Prostate gland (tissue), 2 donors: ENCODE data around the gene BIK. TPM values are rescaled to one million over a fixed set of nuclear protein-coding genes. Genes with fewer than 3 reads are reported as not detected.

Experiments
- DNase-seq: peaks from one replicate; pipeline ENCODE4 v3.0.0-alpha.2; 2019; ENCODE audit warnings: low spot score
- H3K27ac ChIP-seq, 2 donors: fragments of 200-600 bp; sonication (generic); 2 replicates each; pipeline ENCODE4 v1.5.1; 2017 to 2019
- H3K27me3 ChIP-seq: fragments of 200-600 bp; sonication (generic); replicated peaks from 2 replicates; pipeline ENCODE4 v1.5.1; 2019; ENCODE audit not compliant: insufficient read depth
- H3K36me3 ChIP-seq, 2 donors: fragments of 200-600 bp; sonication (generic); 1 replicate in 1 of 2; 2 replicates in 1 of 2; pipeline versions ENCODE4 v1.5.1 to v1.8.1; 2017 to 2019
- H3K4me1 ChIP-seq: fragments of 200-600 bp; sonication (generic); replicated peaks from 2 replicates; pipeline ENCODE4 v1.5.1; 2019
- H3K4me3 ChIP-seq, 2 donors: fragments of 200-600 bp; sonication (generic); 2 replicates each; pipeline ENCODE4 v1.5.1; 2017 to 2019
- H3K9me3 ChIP-seq: fragments of 200-600 bp; sonication (generic); 2 replicates; pipeline ENCODE4 v1.5.1; 2017
- CTCF ChIP-seq, 4 experiments: fragments of 200-600 bp in 2 of 4; fragments of 450-650 bp in 2 of 4; sonication (generic) in 2 of 4; IDR thresholded peaks; 1 replicate in 3 of 4; 2 replicates in 1 of 4; pipeline ENCODE4 v1.5.1; 2016 to 2019; ENCODE audit warnings: antibody characterized with exemption in 4 of 4, mild to moderate bottlenecking in 2 of 4, moderate library complexity in 2 of 4
- POLR2A ChIP-seq: fragments of 450-650 bp; IDR thresholded peaks from one replicate; pipeline ENCODE4 v1.6.1; 2016; ENCODE audit warnings: antibody characterized with exemption, mild to moderate bottlenecking
- POLR2AphosphoS5 ChIP-seq: sonication (generic); formaldehyde crosslinking; IDR thresholded peaks from one replicate; pipeline ENCODE4 v1.6.1; 2017; ENCODE audit warnings: antibody characterized with exemption
- WGBS: methylation state at CpG from one replicate; pipeline ENCODE4 v1.1.5; 2018; 5-methylcytosine and 5-hydroxymethylcytosine counted together
- intact Hi-C: fragments of 100-400 bp; cut with DNase I; formaldehyde crosslinking; loops from one replicate; pipeline ENCODE4 v1.14.2; 2022
- total RNA-seq, 2 donors: library from RNA; depleted of rRNA; stranded (reverse); fragments of >200 nt; gene quantifications; one replicate each; pipeline ENCODE4 v1.1.0, GENCODE V29; 2016

The BIK gene
- total RNA-seq, 2 donors from 2014 or later: 22.1 to 68.4 TPM

DNA sequence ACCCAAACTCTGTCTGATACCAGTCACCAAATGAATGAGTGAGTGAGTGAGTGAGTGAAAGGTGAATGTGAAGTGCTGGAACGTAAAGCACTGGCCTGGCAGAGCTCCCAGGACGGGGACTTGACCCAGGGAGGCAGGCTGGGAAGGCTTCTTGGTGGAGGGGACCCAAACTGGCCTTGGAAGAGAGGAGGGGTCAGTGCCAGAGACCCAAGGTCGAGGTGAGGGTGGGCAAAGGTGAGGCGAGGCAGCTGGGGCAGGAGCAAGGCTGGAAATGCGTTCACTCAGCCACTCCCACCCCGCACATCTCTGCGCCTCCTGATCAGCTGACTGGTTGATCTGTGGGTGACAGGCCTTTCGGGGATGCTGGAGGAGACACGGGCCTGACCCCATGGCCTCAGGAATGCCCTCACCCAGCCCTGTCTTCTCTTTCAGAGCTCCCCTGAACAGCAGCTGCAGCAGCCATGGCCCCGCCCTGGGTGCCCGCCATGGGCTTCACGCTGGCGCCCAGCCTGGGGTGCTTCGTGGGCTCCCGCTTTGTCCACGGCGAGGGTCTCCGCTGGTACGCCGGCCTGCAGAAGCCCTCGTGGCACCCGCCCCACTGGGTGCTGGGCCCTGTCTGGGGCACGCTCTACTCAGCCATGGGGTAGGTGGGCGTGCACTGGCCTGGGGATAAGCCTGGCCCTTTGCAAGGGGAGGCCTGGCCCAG, 48.4 kb downstream of the BIK start:
- WGBS: 89% methylated on average over 22 of the region's 24 CpGs
- H3K27ac ChIP-seq: no peak overlapping the region
- no peaks in the 10 kb centered on the region for H3K27me3 ChIP-seq
- no peak for DNase-seq
- intact Hi-C loops: no loop called here
- no peak overlapping the region for H3K4me3 ChIP-seq
- no peaks in the 10 kb centered on the region for H3K36me3 ChIP-seq
- no peaks in the 10 kb centered on the region for H3K9me3 ChIP-seq
- no peak for TF ChIP-seq POLR2AphosphoS5
- TF ChIP-seq CTCF (IDR thresholded peaks at IDR 0.05): no peak
- no peak for TF ChIP-seq POLR2A
- H3K4me1 ChIP-seq: no peaks in the 10 kb centered on the region

DNA sequence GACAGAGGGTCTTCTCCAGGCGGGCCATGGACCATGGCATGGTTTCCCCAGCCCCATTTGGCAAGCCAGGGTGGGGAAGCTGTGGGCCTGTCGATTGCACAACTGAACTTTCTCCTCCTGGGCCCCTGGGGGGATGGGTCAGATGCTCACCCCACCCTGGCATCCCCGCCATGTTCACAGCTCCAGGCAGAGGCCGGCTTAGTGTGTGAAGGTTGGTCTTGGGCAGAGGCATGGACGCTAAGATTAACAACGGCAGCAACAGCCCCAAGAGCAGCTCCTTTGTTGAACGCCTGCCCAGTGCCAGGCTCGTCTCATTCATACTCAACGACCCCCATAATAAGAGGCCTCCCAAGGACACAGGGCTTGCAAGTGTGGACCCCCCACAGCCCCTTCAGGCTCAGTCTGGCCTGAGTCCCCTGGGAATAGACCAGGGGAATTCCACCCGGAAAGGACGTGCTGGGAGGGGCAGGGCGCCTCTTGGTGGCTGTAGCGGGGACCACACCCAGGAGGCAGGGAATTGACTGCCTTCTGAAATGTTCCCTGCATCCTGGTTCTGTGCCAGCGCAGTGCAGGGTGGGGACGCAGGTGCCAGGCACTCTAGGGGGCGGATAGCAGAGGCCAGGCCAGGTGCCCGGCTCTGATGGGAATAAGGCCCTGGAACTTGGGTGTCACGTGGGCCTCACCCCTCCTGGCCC, 49.1 kb downstream of the BIK start:
- no peak for DNase-seq
- 56% methylated on average over 16 of the region's 18 CpGs for WGBS
- intact Hi-C loops: no loop called here
- Histone ChIP-seq H3K4me3 (no peak overlapping the region), H3K36me3 (no peaks in the 10 kb centered on the region), H3K9me3 (no peaks in the 10 kb centered on the region), H3K27ac (no peak overlapping the region), H3K27me3 (no peaks in the 10 kb centered on the region), H3K4me1 (peaks cover under 1% of the 10 kb centered on the region)
- TF ChIP-seq POLR2A (no peak), CTCF (IDR thresholded peaks at IDR 0.05) (peak in 2 of 4 experiments; percentile 29 to 34)

GRCh38 chr22:43160497-43161126, 50.1 kb downstream of the BIK start:
- intact Hi-C loops: no loop called here
- 96% methylated on average over 8 of the region's 8 CpGs for WGBS
- no peak for DNase-seq
- no peaks in the 10 kb centered on the region for H3K27me3 ChIP-seq
- H3K9me3 ChIP-seq: no peaks in the 10 kb centered on the region
- H3K4me3 ChIP-seq: no peak overlapping the region
- no peak overlapping the region for H3K27ac ChIP-seq
- no peaks in the 10 kb centered on the region for H3K36me3 ChIP-seq
- TF ChIP-seq POLR2AphosphoS5: no peak
- no peak for TF ChIP-seq POLR2A
- TF ChIP-seq CTCF (IDR thresholded peaks at IDR 0.05): no peak
- H3K4me1 ChIP-seq: peaks cover 4% of the 10 kb centered on the region

- peaks cover 4% of the 10 kb centered on the region for H3K4me1 ChIP-seq
- TF ChIP-seq POLR2A (no peak), POLR2AphosphoS5 (no peak), CTCF (IDR thresholded peaks at IDR 0.05) (no peak)
- intact Hi-C loops: no loop called here
- H3K4me3 ChIP-seq: no peak overlapping the region
- no peaks in the 10 kb centered on the region for H3K9me3 ChIP-seq
- 91% methylated on average over 24 of the region's 24 CpGs for WGBS
- DNase-seq: no peak
- H3K36me3 ChIP-seq: no peaks in the 10 kb centered on the region
- no peaks in the 10 kb centered on the region for H3K27me3 ChIP-seq
- H3K27ac ChIP-seq: peak overlapping the region in 1 of 2 donors; percentile 38
Observed at GRCh38 chr22:43162412-43163150, 52.0 kb downstream of the BIK start.
